PC-9 (cell line): ENCODE measurements around the gene LTO1.

ENCODE experiments used
- EZH2 ChIP-seq: fragments of 200-600 bp; sonication (generic); IDR thresholded peaks from 2 replicates; pipeline ENCODE4 v1.8.0; 2017; ENCODE audit warnings: antibody characterized with exemption, low read depth
- TF ChIP-seq, protein P1 (sequence below): fragments of 200-600 bp; sonication (generic); conservative IDR thresholded peaks from 2 replicates; pipeline ENCODE4 v1.6.1; 2017; ENCODE audit warnings: mixed run types, antibody characterized with exemption, mild to moderate bottlenecking, moderate library complexity

DNA sequence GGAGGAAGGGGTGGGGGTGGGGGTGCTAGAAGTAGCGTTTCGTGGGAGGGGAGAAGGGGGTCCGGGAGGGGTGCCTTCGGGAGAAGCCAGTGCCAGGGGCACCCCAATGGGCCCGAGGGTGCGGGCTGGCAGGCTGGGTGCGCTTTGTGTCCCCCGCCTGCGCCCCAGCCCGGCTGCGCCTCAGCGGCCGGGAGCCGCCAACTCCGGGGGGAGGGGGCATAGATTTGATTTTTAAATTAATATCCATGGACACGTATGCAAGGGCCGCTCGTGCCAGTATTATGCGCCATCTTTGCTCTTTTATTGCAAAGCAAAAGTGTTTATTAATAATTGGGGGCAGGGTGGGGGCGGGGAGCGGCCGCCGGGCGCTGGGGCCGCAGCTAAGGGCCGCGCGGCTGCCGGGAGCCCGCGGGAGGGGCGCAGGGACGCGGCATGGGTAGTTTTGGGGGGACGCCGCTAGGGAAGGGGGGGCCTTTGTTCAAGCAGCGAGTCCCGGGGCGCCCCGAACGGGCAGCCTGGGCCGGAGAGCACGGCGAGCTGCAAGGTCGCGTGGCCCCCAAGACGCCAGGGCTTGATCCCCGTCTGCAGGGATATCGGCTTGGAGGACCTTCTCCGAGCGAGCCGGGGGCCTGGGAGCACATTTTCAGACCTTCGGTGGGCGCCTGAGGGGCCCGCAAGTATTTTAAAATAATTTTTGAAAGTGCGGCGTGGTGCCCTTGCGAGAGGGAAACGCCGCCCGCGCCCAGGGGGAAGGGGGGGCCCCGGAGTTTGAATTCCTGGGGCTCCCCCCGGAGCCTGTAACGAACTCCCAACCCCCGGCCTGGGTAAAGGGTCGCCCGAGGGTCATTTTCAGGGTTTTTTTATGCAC, 33.2 kb downstream of the LTO1 start:
- TF ChIP-seq, protein P1, sequence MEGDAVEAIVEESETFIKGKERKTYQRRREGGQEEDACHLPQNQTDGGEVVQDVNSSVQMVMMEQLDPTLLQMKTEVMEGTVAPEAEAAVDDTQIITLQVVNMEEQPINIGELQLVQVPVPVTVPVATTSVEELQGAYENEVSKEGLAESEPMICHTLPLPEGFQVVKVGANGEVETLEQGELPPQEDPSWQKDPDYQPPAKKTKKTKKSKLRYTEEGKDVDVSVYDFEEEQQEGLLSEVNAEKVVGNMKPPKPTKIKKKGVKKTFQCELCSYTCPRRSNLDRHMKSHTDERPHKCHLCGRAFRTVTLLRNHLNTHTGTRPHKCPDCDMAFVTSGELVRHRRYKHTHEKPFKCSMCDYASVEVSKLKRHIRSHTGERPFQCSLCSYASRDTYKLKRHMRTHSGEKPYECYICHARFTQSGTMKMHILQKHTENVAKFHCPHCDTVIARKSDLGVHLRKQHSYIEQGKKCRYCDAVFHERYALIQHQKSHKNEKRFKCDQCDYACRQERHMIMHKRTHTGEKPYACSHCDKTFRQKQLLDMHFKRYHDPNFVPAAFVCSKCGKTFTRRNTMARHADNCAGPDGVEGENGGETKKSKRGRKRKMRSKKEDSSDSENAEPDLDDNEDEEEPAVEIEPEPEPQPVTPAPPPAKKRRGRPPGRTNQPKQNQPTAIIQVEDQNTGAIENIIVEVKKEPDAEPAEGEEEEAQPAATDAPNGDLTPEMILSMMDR = no peak
- no peak for TF ChIP-seq EZH2
